GM19438 (cell line): ENCODE measurements around the gene ASH1L.
A peak's percentile ranks its signal among the peaks of the same experiment; 100 is the strongest.
"Not testable (repeated sequence)": the region's sequence is repeated elsewhere in the genome, so short reads cannot be mapped to it uniquely, and the experiment has no call there.

Source experiments
- ATAC-seq: cut with Tn5 transposase; IDR thresholded peaks from one replicate; pipeline ENCODE4 v1.9.1; 2021; ENCODE audit warnings: low read depth; ENCODE audit not compliant: unreplicated experiment

The ASH1L gene

DNA sequence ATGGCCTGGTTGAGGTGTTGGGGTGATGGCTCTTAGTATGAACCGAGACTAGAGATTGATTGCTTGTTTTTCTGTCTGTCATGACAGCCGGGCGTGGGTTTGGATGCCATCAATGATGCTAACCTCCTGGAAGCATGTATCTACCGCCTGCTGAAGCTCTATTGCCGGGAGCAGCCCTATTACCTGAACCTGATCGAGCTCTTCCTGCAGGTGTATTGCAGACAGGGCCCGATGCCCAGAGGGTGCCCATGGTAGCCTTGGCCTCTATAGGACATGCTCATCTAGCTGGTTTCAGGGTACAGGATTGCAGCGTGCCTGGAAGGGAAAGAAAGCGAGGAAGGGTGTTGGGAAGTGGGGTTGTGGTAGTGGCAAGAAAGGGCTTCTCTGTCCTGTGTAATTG is 244.5 kb downstream of the ASH1L start:
- no peak for ATAC-seq

DNA sequence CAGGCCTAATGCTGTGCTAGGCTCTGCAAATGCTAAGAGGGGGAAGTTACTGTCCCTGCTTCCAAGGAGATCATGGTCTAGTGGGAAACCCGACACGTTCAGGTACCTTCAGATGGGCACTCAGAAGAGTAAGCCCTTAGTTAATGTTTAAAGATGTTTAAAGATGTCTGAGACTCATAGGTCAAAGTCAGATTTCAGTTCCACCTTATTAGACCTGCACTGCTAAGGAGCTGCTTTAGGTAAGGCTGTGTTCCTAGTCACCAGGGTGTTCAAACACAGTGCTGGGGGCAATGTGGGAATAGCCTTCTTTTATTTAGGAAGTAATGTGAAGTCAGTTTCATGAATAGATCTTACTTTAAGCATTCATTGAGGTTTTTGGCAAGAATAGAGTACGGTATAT is 245.7 kb downstream of the ASH1L start:
- no peak for ATAC-seq

DNA sequence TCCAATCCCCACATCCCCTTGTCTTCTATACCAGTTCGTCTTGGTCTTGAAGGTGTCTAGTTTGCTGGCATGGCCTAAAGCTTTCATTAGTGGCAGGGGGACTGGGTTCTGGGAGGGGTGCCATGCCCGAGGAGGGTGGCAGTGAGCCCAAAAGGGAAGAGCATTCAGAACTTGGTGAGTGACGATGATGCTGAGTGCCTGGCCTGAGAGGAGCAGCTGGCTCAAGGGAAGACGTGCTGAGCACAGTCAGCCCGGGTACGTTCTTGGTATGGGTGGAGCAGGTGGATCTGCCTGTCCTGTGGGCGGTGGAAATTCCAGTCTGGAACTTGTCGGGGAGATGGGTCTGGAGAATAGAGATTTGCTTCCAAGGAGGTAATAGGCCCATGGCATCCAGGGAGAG is 249.3 kb downstream of the ASH1L start:
- no peak for ATAC-seq

DNA sequence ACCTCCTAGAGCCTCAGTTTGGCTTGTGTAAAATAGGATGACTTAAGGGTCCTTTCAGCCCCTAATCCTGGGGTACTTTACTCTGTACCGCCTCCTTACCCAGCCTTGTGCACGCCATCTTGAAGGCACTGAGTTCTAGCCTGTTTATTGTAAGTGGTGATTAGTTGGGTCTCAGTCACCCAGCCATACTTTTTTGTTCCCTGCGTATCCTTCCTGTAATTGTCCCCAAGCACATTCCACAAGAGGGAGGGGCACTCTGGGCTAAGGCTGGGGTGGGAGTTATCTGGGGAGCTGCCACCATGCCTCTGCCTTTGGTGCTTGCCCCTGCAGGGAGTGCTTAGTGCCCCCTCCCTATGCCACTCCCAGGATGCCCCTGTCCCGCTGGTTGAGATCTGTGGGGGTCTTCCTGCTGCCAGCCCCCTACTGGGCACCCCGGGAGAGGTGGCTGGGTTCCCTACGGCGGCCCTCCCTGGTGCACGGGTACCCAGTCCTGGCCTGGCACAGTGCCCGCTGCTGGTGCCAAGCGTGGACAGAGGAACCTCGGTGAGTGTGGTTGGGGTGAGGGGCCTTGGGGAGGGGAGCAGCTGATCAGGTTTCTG is 253.1 kb downstream of the ASH1L start:
- no peak for ATAC-seq

DNA sequence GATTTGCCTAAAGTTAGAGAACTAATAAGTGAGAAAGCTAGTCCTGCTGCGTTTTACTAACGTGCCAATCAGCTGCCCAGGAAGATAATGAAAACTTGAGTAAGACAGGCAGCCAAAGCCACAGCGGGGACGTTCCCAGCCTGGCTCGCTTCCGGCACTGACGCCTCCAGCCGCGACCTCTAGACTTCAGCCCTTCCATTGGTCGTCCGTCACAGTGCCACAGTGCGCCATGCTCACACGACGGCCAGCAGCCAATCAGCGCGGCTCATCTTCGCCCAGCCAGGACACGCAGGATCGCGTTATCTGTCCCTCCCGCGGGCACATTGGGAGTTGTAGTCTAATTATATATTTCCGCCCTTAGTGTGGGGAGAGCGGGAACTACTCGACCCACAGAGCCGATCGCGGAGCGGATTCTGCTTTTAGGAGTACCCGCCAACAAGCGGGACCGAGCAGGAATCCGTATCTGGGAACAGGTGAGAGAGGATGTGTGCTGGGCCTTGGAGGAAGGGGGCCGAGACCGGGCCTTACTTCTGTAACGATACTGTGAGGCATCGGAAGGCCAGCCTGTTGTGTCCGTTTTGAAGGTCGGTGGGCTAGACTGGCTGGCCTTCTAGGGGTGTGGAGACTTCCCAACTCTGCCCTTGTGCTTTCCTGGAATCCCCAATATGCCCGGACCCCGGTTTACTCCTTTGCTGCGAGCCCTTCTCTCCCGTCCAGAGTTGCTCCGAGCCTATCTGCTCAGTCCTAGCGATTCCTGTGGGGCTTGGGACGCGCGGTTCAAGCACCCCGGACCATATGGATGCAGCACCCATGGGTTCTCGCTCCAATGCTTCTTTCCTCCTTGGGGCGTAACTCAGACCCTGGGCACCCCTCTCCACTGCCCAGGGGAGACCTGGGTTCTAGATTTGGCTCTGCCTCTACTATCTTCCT is 253.8 kb downstream of the ASH1L start, which contains the start of gene FDPS:
TSS of gene FDPS (plus strand) at position 374 of the 930 bp plus-strand sequence. CDS start 924 bp downstream, outside the sequence.
- peak; percentile 92 for ATAC-seq

DNA sequence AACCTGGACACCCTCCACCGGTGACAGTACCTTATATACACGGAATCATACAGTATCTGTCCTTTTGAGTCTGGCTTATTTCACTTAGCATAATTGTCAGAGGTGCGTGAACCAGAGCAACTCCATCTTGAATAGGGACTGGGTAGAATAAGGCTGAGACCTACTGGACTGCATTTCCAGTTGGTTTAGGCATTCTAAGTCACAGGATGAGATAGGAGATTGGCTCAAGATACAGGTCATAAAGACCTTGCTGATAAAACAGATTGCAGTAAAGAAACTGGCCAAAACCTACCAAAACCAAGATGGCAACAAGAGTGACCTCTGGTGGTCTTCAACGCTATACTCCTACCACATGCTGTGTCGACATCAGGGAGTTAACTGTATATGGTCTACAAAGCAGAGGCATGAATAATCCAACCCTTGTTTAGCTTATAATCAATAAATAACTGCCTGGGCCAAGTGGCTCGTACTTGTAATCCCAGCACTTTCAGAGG is 255.3 kb downstream of the ASH1L start:
- ATAC-seq = no peak

DNA sequence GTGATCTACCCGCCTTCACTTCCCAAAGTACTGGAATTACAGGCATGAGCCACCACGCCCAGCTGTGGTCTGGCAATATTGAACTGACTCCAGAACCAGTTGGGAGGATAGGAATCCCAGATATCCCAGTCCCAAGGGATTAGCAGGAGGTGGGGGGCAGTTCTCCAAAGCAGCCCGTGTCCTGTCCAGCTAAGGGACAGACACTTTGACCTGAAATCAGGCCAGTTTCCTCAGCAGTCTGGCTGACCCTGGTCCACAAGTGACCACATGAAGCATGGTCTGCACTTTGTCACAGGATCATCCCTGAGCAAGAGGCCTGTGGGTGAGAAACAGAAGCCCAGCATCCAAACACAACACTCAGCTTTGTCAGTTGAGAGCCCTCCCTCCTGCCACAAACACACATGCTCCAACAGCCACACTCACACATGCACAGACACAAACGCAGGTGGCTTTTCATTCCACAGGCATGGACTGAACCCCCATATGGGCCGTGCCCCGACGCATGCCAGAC is 256.7 kb downstream of the ASH1L start:
- no peak for ATAC-seq

DNA sequence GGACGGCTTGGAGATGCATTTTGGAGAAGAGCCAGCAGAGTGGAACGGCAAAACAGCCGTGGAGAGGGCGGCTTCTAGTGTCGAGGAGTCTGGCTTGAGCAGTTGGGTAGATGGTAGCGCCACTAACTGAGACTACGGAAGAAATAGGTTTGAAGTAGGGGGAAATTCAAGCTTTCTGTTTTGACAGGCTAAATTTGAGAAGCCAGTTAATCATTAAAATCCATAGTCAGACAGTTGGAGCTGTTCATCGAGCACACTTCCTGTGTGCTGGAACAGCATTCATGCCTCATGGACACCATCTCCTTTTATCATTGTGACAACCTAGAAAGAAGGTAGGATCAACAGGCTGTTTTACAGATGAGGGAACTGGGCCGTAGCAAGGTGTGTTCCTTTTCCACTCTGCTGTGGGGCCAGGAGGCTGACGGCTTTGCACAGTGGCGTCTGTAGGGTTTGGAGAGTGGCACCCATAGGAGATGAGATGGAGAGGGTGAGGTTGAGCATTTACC is 258.0 kb downstream of the ASH1L start:
- no peak for ATAC-seq

DNA sequence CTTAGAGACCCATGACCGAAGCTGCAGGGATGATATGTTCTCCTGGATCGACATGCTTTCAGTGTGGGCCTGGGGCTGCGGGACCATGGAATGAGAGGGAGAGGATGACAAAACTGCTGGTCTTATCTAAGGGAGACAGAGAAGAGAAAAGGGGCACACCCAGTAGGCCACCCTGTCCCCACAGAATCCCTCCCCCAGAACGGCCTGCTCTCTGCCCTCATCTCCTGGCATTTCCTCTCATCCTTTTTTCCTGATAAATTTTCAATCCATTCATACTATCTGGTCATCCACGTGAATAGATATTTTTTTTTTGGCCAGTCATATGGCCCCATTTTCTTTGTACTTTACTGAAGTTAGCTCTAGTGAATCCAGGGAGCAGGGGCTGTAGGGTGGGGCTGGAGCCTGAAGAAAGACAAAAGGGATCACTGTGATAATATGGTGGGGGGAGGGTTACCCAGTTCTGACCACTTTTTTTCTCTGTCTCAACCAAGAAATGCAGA is 261.2 kb downstream of the ASH1L start, which contains the start of gene PKLR:
TSS of gene PKLR (minus strand) at position 97 of the 500 bp plus-strand sequence. CDS start at position 54, 43 bp downstream.
- no peak for ATAC-seq

DNA sequence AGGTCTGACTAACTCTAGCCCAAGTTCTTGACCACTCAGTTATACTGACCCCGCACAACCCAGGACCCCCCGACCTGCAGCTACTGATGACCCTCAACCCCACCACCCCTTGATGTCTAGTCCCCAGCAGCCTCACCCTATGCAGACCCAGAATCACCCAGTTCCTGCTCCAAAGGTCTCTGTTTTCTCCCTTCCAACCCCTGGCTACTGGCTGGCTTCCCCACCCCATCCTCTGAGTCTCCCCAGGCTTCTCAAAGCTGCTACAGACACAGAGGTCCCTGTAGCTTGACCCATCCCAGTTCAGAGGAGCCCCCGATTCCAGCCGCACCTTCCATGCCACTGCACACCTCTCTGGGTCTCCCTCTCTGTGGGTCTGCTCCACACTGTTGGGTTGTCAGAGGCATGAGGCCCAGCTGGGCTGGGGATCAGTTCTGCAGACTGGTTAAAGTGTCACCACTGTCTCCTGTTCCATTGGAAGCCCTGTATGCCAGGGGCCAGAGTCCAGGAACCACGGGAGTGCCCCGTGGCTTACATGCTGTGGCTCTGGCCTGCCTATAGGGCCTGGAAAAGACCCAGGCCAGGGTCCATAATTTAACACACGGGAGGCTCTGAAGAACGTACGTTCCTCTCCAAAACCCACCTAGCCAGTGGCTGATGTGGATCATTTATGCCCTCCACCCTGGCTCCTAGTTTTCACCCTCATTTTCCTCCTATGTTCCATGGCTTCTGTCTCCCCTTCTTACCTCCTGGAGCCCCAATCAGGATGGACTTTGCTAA is 261.9 kb downstream of the ASH1L start:
- ATAC-seq = no peak

DNA sequence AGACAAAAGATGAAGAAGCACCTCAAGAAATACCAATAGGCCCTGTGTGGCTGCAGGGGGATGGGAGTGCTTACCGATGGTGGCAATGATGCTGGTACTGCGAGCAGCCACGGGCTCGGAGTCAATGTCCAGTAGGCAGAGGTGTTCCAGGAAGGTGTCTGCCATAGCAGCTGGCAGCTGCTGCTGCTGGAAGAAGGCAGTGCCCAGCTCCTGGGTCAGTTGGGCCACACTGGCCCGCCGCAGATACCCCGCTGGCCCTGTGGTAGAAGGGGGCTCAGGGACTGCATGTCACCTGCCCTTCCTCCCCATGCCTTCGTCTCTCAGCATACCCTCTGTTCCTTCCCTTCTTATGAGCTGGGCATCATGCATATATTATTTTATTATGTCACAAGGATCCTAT is 262.6 kb downstream of the ASH1L start:
- no peak for ATAC-seq

DNA sequence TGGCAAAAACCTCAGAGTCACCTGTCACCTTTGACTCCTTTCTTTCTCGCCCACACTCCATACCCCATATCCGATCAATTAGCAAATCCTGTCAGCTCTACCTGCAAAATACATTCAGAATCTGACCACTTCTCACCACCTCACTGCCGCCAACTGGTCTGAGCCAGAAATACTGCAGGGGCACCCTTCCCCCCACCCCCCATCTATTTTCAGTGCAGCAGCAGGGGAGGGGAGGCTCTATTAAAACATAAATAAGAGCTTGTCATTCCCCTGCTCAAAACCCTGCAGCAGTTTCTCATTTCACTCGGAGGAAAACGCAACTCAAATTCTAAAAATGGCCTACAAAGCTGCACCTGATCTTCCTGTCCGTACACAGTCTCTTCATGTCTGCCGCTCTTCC is 265.2 kb downstream of the ASH1L start:
- ATAC-seq = no peak

DNA sequence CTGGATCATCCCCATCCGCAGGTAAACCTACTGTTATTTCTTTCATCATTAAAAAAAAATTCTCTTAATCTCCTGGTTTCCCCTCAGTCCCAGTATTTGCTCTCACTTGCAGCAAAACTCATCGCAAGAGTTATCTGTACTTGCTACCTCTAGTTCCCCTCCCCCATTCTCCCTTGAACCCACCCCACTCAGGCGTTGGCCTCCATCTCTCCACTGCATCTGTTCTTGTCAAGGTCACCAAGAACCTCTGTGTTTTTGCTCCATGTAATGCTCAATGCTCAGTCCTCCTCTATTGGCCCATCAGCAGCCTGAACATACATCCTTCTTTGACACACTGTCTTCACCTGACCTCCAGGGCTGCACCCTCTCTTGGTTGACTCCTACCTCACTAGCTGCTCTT is 265.9 kb downstream of the ASH1L start:
- no peak for ATAC-seq

DNA sequence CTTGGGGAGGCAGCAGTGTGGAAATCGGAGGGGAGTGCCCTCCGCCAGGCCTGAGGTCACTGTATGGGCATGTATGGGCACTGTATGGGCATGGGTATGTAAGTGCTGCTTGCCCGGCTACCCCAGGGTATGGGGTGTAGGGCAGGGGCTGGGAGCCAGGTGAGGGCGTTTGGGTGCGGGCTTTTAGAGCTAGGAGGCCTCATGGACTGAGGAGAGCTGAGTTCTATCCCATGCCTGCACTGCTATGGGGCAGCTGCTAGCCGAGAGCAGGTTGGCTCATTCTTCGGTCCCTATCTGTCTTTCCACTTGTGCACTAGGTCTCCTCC is 266.7 kb downstream of the ASH1L start:
- ATAC-seq = no peak

DNA sequence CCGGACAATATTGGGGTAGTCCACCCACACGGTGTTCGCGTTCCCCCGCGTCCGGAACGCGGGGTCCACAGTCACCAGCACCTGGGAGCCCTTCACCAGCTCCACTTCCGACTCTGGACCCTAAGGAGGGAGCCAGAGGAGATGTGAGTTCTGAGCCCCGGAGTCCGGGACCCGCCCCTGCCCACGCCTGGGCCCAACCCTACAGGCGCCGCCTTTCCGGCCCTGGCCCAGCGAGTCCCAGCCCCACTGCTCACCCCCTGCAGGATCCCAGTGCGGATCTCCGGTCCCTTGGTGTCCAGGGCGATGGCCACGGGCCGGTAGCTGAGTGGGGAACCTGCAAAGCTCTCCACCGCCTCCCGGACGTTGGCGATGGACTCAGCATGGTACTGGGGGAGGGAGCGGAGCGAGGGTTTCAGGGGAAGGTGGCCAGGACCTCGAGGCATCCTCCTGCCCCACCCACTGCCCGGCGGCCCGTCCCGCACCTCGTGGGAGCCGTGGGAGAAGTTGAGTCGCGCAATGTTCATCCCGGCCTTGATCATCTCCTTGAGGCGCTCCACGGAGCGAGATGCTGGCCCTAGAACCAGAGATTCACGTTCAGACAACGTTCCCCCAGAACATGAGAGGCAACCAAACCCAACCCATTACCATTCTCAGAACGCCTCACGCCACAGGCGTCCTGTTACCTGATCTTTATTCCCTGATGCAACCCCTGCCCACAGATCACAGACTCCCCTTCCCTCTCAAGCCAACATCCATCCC is 267.2 kb downstream of the ASH1L start:
- no peak for ATAC-seq

DNA sequence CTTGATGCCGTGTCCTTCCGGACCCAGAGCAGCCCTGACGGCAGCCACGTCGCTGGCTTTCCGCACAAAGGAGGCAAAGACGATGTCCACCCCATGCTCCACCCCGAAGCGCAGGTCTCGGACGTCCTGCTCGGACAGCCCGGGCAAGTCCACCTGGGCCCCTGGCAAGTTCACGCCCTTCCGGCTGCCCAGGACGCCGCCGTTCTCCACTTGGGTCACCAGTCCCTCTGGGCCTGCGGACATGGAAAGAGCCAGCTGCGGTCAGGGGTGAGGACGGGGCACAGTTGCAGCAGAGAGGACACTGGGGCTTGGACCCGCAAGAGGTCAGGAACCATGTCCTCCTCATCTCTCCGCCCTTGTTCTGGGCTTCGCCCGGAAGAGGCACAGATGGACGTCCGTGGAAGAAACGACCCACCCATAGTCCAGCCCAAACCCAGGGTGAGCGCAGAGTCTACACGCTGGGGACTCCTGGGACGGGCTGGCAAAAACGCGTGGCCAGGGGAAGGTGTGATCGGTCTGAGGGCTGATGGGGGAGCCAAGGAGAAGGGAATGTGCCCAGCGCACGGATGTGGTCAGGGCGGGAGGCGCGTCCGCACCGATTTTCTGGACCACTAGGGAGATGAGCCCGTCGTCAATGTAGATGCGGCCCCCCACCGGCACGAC is 268.0 kb downstream of the ASH1L start:
- no peak for ATAC-seq

DNA sequence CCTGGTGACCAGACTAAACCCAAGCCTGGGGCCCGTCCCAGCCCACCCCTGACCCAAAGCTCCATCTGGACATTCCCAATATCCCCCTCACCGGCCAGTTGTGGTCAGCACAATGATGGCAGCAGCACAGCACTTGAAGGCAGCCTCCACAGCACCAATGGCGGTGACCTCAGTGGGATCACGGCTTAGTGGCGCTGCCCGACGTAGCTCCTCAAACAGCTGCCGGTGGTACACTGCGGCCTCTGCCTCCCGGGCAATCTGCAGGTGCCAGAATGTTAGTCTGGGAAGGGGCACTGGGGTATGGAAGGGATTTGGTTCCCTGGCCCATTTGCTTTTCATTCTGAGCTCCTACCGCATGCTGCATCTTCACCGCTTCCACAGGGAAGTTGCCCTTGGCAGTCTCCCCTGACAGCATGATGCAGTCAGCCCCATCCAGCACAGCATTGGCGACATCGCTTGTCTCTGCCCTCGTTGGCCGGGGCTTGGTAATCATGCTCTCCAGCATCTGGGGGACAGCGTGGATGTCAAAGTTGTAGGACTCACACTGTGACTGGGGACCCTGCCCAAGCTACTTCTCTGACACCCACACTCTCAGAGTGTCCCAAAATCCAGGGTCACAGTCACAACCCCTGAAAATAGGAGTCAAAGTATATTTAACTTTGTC is 269.4 kb downstream of the ASH1L start:
- ATAC-seq = no peak

DNA sequence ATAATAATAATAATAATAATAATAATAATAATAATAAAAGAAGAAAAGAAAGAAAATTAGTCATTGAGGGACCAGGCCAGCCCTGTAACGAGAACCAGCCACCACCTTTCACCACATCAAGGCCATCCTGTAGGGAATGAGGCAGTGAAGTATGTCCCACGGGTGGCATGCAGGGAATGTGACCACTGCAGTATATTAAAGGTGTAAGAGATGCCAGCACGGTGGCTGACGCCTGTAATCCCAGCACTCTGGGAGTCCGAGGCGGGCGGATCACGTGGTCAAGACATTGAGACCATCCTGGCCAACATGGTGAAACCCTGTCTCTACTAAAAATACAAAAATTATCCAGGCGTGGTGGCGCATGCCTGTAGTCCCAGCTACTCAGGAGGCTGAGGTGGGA is 271.6 kb downstream of the ASH1L start:
- ATAC-seq = not testable (repeated sequence)
